GM12865 (cell line): ENCODE data around the gene CRHR2.
A peak's percentile ranks its signal among the peaks of the same experiment; 100 is the strongest.

Experiments
- DNase-seq: peaks from one replicate; pipeline ENCODE4 v3.0.0; 2010; ENCODE audit warnings: low read depth
- H3K4me3 ChIP-seq: 2 replicates; pipeline ENCODE4 v1.5.1; 2011; ENCODE audit warnings: mild to moderate bottlenecking, low read depth, low read length, control low read depth
- CTCF ChIP-seq: IDR thresholded peaks from 2 replicates; pipeline ENCODE4 v1.5.1; 2011; ENCODE audit warnings: low read length, control low read depth, low read depth, inconsistent platforms; ENCODE audit not compliant: insufficient read depth; ENCODE audit errors: missing control alignments

Gene CRHR2

GRCh38 chr7:30674420-30674819, 7.8 kb downstream of the CRHR2 start:
- no peak overlapping the region for H3K4me3 ChIP-seq
- TF ChIP-seq CTCF, result no peak
- no peak for DNase-seq

GRCh38 chr7:30671793-30672465, 10.3 kb downstream of the CRHR2 start:
- peak; percentile 37 for DNase-seq
- no peak for TF ChIP-seq CTCF
- H3K4me3 ChIP-seq, result no peak overlapping the region

- DNase-seq, result no peak
- no peak for TF ChIP-seq CTCF
- H3K4me3 ChIP-seq, result no peak overlapping the region
Observed at GRCh38 chr7:30668102-30668501, 14.2 kb downstream of the CRHR2 start.

- no peak for DNase-seq
- no peak overlapping the region for H3K4me3 ChIP-seq
- no peak for TF ChIP-seq CTCF
Observed at GRCh38 chr7:30667172-30667571, 15.1 kb downstream of the CRHR2 start.

- no peak overlapping the region for H3K4me3 ChIP-seq
- TF ChIP-seq CTCF, result no peak
- no peak for DNase-seq
Observed at GRCh38 chr7:30665449-30665848, 16.8 kb downstream of the CRHR2 start.

GRCh38 chr7:30665043-30665442, 17.2 kb downstream of the CRHR2 start:
- no peak overlapping the region for H3K4me3 ChIP-seq
- TF ChIP-seq CTCF, result no peak
- no peak for DNase-seq

- TF ChIP-seq CTCF, result no peak
- no peak for DNase-seq
- H3K4me3 ChIP-seq, result no peak overlapping the region
Observed at GRCh38 chr7:30664184-30664885, 17.9 kb downstream of the CRHR2 start.
